Hair follicular keratinocyte (primary cell): Measurements from ENCODE around the gene UCHL1. TPM values are rescaled to one million over a fixed set of nuclear protein-coding genes. Genes with fewer than 3 reads are reported as not detected.

ENCODE experiments used
- total RNA-seq: library from RNA; depleted of rRNA; stranded (reverse); fragments of >200 nt; gene quantifications from 2 replicates; pipeline ENCODE4 v1.2.3, GENCODE V29; 2015

The UCHL1 gene
- 18.3 and 23.0 TPM in 2 replicates for total RNA-seq

GRCh38 chr4:41256740-41257256 is at the start of gene UCHL1:
Gene UCHL1 (plus strand): TSS chr4:41256928. CDS start chr4:41256977, 49 bp downstream.

GRCh38 chr4:41214136-41214824 is 42.4 kb upstream of the UCHL1 start, which contains the start of gene APBB2:
Gene APBB2 (minus strand): TSS chr4:41214542. CDS start chr4:41033254, 181,288 bp downstream.

Other genes starting within 250 kb of the UCHL1 start
- gene APBB2, start 42.4 kb upstream of the UCHL1 start, total RNA-seq: 45.4 and 50.3 TPM in 2 replicates